NCI-H2227 treated with DMSO at 0.1 percent for 48 hours (cell line): Measurements from ENCODE around the gene TCHP.
A peak's percentile ranks its signal among the peaks of the same experiment; 100 is the strongest.

Source experiments
- DNase-seq: peaks from one replicate; lab custom pipeline; 2025; lab: John Stamatoyannopoulos, UW

TCHP gene

DNA sequence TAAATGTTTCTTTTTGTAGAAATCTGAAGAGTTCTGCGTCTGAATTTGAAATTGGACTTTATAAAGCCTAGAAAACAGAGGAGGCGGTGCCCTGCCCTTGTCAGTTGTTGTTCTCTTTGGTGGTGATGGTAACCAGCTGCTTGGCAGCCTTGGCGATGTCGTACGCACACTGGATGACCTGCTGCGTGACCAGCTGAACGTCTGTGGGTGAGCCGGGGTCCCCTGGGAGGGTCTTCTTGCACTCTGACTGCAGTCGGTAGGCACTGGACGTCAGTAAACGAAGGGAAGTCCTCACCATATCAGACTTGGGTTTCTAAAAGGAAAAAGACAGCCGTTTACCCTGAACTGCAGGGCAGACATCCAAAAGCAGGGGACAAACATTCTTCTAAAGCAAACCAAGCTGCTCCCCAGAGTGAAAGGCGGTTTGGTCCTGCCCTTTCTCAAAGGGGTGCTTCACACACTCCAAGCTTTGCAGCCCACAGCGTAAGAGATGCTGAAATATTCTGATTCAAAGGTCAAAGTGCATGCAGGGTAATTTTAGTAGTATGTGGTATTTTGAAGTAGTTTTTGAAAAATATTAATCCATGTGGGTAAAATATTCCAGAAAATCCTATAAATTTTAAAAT is 32.9 kb downstream of the TCHP start:
- no peak for DNase-seq

GRCh38 chr12:109934026-109934425 is 34.0 kb downstream of the TCHP start:
- DNase-seq: no peak

DNA sequence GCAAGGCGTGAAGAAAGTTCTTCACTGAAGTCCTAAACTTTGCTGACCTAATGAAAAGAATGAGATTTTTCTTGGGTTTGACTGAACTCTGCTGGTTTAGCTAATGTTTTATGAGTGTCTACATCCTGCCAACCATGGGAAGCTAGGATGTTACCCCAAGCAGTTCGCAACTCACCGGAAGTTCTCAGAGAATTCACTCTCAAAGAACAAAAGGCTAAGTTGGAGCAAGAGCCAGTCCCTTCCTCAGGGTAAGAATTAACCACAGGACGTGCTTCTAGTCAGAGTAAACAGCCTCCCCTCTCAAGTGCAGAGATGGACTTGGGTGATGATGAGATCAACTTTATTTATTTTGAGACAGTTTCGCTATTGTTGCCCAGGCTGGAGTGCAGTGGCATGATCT is 37.3 kb downstream of the TCHP start:
- no peak for DNase-seq

DNA sequence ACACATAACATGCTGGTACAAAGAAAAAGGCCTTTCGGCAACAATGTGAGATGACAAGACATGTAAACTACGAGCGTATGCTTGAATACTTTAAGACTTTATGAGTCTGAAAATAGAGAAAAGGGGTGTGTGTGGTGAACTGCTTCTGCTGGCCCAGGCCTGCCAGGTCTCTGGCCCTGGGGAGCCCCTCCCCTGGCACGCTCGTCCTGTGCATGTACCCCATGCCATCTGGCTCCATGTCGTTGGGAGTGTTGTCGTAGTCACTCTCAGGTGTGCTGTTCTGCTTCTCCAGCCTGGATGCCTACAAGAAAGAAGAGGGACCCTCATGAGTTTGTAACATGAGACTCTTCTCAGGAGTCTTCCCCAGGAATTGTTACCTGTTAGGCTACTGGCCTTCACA is 38.9 kb downstream of the TCHP start:
- no peak for DNase-seq

DNA sequence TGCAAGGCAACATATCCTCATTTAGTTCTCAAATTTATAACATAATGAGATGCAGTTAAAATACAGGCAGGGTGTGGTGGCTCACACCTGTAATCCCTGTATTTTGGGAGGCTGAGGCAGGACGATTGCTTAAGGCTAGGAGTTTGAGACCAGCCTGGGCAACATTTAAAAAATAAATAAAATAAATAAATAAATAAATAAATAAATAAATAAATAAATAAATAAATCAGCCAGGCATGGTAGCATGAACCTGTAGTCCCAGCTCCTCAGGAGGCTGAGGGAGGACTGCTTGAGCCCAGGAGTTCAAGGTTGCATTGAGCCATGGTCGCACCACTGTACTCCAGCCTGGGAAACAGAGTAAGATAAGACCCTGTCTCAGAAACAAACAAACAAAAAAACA is 39.4 kb downstream of the TCHP start:
- DNase-seq: no peak

DNA sequence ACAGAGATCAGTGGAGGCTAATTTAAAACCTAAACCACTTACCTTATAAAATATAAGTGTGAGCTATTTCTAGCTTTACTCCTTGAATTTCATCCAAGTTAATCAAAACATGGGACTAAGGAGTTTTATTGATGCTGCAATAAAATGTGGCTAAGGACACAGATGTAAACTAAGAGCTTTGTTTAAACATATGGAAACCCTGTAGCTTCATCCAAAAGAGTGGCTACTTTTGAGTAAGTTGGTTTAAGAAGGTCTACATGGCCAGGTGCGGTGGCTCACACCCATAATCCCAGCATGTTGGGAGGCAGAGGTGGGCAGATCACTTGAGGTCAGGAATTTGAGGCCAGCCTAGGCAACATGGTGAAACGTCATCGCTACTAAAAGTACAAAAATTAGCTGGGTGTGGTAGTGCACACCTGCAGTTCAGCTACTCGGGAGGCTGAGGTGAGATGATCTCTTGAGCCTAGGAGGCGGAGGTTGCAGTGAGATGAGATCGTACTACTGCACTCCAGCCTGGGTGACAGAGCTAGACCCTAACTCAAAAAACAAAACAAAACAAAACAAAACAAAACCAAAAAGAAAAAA is 40.4 kb downstream of the TCHP start:
- DNase-seq: no peak

DNA sequence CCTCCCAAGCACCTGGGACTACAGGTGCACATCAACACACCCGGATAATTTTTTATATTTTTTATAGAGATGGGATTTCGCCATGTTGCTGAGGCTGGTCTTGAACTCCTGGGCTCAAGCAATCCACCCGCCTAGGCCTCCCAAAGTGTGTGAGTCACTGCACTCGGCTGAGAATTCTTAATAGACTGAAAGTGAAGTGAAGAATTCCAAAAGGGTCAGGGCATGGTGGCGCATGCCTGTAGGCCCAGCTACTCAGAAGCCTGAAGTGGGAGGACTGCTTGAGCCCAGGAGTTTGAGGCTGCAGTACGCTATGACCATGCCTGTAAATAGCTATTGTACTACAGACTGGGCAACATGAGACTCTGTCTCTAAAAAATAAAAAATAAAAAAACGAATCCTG is 43.7 kb downstream of the TCHP start:
- no peak for DNase-seq

DNA sequence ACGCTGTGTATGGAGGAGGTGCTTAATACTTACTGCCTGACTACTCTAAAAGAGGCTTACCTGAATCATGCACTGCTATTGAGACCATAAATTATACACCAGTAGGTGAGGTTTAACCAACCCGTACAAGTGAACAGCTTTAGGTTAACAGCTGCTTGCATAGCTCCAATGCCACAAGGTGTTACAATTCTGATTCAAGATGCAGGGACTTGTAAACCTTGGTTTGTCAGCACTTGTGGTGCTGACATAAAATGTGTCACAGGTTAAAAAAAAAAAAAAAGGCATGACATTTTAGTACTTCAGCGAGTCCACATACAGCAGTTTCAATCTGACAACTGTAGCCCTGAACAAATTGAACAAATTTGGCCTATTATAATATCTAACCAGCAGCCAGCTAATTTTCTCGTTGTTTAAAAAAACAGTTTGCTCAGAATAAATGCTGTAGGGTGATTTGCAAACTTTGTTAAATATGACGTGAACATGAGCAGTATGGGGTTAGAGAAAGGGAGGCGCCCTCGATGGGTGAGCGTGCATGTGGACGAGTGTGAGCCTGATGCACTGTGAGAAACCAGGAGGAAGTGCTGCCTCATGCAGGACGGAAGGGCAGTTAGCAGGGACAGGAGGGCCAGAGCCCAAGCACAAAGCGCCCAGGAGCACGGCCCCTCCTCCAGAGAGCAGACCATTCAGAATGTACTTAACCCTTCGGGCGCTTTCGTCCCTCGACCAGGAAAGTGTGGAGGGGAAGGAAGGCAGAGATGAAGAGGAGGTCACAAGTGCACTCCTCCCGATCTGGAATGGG is 44.7 kb downstream of the TCHP start:
- DNase-seq: peak; percentile 13

- DNase-seq: no peak
Observed at GRCh38 chr12:109946505-109946904, 46.4 kb downstream of the TCHP start.

DNA sequence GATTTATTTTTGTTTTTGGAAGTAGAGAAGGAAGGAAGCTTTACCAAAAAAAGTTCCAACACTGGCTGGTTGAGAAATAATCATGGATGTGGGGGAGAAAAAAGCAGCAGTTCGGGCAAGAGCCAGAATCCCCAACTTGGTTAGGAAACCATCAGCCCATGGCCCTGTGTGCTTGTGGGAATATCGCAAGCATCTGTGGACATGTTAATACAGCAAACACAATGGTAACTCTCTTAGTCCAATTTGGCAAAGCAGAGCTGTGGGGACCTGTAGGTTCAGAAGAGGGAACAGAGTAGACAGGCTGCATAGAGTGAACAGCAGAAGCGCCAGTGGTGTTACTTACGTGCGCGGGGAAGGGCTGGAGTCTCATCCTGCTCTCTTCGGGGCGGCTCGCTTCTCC is 46.8 kb downstream of the TCHP start:
- DNase-seq: no peak

GRCh38 chr12:109947521-109947920 is 47.4 kb downstream of the TCHP start:
- DNase-seq: no peak

DNA sequence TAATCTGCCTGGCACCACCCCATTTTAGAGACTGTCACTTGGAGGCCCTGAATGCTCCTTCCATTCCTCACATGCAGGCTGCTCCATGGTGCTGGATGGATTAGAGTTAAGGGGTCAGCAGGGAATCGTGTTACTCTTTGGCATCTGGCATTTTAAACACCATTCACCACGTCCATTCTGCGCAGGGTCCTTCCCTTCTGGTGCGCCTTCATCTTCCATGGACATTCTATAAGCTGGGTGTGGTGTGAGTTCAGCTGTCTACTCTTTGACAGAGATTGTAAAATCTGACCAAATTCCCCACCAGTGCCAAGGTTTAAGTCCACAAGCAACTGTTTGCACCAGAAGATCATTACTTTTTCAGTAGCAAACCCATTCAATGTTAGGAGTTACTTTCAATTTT is 48.3 kb downstream of the TCHP start:
- no peak for DNase-seq

DNA sequence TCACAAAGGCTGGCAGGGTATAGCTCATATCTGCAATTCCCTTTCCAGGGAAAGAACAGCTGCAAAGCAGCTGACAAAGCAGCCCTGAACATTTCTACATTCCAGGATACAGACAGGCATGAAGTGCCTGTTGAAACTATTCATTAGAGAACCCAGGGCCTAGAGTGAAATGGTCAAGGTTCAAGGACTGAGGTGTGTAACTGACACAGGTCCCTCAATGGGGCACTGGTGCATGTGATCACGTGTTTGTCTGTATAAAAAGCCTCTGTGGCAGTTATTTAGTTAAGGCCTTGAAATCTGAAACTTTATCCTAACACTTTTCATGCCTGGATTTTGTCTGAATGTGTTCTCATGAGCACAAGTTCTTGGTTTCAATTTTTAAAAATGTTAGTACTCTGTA is 49.0 kb downstream of the TCHP start:
- peak; percentile 27 for DNase-seq

DNA sequence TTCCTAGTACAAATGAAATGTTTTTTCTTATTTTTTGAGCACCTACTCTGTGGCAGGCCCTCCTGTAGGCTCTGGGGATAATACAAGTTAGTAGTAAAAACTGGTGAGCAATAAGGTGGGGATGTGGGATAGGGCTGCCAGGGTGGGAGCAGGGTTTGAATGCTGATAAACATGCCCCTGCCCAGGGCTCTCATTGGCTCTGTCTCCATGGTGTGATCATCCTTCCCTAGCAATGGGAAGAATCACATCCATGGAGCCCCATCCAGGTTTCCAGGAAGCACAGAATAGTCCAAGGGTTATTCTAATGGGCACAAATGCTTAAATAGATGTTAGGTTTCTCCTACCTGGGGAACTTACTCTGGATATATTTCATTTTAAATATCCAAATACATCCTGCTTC is 50.6 kb downstream of the TCHP start:
- DNase-seq: no peak

GRCh38 chr12:109951136-109951535 is 51.1 kb downstream of the TCHP start:
- DNase-seq: no peak

DNA sequence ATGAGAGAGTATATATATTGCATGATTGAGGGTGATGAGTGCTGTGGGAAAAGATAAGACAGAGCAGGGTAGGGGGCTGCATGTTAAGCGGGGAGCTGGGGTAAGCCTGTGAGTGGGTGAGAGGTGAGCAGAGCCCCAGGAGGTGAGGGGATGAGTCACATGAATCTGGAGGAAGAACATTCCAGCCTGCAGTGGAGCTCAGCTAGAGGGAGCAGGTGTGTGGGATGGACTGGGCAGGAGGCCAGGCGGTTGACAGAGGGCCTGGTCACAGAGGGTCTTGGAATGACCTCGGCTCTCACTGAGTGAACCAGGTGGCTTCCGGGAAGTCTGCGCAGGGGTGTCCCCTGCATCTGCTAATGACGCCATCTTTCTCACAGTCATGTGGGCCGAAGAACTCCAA is 51.7 kb downstream of the TCHP start:
- DNase-seq: peak; percentile 11

- DNase-seq: no peak
Observed at GRCh38 chr12:109952160-109952858, 52.2 kb downstream of the TCHP start.

DNA sequence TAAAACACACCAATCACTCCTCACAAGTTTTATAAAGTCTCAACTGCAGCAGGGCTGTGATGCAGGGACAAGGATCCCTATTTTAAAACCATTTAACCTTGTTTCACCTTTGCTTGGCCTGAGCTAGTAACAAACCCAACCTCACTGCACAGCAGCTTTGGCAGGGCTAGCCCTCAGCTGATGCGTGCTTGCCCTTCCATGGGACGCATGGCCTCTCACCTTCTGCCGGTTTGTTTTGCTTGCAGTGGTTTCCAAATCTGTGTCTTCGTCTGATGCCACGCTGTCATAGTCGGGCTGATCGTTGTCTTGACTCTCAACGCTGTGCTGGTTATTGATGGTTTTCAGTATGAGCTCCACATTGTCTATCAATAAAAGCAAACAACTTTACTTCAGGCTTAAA is 52.8 kb downstream of the TCHP start:
- DNase-seq: no peak

- DNase-seq: no peak
Observed at GRCh38 chr12:109953656-109954055, 53.6 kb downstream of the TCHP start.

- DNase-seq: no peak
Observed at GRCh38 chr12:109958374-109958773, 58.3 kb downstream of the TCHP start.

DNA sequence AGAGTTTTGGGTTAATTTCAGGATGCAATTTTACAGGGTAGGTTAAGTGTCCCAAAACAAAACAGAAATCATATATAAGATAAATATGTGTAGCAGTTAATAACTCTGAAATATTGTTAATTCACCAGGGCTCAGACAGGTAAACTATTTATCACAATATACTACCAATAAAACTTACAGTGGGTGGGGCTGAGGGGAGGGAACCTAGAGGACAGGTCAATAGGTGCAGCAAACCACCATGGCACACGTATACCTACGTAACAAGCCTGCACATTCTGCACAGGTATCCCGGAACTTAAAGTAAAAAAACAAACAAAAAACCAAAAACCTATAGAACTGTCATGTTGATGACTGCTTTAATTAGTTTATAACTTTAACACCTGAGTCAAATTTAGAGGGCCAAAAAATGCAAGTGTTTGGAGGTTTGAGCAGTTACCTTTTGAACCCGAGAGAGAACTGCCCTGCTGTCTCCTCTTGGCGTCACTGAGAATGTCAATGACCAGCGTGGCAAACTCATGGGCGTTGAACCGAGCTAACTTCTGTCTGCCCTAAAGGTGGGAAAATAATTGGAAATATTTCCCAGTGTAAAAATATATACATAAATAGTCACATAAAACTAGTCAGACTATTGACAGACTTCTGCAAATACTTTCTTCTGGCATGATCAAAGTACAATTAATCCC is 59.5 kb downstream of the TCHP start:
- no peak for DNase-seq

- no peak for DNase-seq
Observed at GRCh38 chr12:109961201-109961600, 61.1 kb downstream of the TCHP start.
